ENCODE data around the gene MTFMT.

DNA sequence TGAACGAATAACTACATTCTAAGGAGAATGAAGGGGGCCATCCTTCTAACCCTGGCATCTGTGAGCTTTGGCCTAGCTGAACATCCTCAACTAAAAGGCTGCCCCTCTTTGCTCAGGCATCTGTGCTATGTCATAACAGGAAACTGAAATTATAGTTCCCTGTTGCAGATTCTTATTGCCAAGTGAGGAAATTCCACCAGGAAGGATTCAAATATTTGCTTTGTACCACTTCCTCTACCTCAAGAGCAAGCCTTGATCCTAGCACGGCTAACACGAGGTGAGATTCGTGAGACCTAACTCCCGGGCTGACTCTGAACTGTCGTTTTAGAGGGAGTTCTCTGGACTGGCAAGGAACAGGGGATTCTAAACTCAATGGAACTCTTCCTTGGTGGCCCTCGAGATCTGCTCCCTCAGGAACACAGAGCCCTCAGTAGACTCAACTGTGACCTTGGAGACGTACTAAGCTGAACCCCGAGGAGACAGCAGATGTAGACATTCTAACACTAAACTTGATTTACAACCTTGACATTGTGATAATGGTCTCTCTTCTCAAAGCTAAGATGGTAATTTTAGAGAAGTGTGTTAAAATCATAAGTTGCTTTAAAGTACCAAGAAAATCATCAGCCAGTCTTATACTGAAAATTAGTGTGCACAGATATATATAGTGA, 43.9 kb downstream of the MTFMT start:
- TF ChIP-seq EZH2 (IDR thresholded peaks at IDR 0.05): no peak
- no peak; the same call in 1 of the 2 replicates for TF ChIP-seq POLR2AphosphoS5 (IDR thresholded peaks at IDR 0.05; ENCODE audit: borderline replicate concordance, low read depth, low read length)

Measured in SK-N-MC (cell line).